ENCODE data around the gene IL4I1. TPM values are rescaled to one million over a fixed set of nuclear protein-coding genes. Genes with fewer than 3 reads are reported as not detected.

Gene IL4I1
- total RNA-seq, 1 donor from 2014 or later = 0.24 TPM

GRCh38 chr19:49938662-49939061 lies 42.0 kb upstream of the IL4I1 start:
- Mint-ChIP-seq H3K36me3 (ENCODE audit: insufficient read depth) (no peaks in the 10 kb centered on the region), H3K27ac (no peak overlapping the region), H3K9me3 (ENCODE audit: low read depth) (no peaks in the 10 kb centered on the region), H3K27me3 (peaks cover 12% of the 10 kb centered on the region), H3K4me3 (ENCODE audit: low read depth) (no peak overlapping the region), H3K4me1 (ENCODE audit: low read depth) (no peaks in the 10 kb centered on the region)
- TF ChIP-seq, protein P1, sequence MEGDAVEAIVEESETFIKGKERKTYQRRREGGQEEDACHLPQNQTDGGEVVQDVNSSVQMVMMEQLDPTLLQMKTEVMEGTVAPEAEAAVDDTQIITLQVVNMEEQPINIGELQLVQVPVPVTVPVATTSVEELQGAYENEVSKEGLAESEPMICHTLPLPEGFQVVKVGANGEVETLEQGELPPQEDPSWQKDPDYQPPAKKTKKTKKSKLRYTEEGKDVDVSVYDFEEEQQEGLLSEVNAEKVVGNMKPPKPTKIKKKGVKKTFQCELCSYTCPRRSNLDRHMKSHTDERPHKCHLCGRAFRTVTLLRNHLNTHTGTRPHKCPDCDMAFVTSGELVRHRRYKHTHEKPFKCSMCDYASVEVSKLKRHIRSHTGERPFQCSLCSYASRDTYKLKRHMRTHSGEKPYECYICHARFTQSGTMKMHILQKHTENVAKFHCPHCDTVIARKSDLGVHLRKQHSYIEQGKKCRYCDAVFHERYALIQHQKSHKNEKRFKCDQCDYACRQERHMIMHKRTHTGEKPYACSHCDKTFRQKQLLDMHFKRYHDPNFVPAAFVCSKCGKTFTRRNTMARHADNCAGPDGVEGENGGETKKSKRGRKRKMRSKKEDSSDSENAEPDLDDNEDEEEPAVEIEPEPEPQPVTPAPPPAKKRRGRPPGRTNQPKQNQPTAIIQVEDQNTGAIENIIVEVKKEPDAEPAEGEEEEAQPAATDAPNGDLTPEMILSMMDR (IDR thresholded peaks at IDR 0.05; ENCODE audit: unreplicated experiment) = no peak
- DNase-seq (ENCODE audit: low spot score, unreplicated experiment) = no peak

DNA sequence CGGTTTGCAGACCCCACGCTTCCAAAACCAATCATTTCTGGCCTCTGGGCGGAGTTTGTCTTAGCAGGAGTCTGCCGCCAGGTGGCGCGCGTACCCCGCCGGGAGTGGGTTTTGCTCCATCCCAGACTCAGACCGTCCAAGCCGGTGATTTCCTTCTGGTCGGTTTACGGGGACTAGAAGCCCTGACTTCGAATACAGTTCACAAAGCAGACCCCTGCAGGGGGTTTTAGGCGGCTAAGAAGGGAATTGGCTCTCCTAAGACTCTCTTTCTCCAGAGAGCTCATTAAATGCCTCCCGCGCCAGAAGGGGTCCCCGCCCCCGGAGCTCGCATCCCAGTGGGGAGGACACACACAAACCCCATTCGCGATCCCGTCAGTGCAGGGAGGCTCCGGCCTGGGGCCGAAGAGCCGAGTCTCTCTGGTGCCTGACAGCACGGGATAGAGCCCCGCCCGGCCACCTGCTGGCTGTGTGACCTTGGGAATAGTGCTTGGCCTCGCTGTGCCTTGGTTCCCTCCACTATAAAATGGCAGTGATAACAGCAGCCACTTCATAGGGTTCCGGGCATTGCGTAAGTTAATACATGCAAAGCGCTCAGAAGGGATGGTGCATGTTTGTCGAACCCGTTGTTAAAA lies 41.2 kb upstream of the IL4I1 start:
- no peak overlapping the region for H3K4me3 Mint-ChIP-seq (ENCODE audit: low read depth)
- no peaks in the 10 kb centered on the region for H3K4me1 Mint-ChIP-seq (ENCODE audit: low read depth)
- H3K9me3 Mint-ChIP-seq (ENCODE audit: low read depth) = no peaks in the 10 kb centered on the region
- no peaks in the 10 kb centered on the region for H3K36me3 Mint-ChIP-seq (ENCODE audit: insufficient read depth)
- peaks cover 12% of the 10 kb centered on the region for H3K27me3 Mint-ChIP-seq
- TF ChIP-seq, protein P1 (IDR thresholded peaks at IDR 0.05; ENCODE audit: unreplicated experiment) = peak; percentile 98
- peak; percentile 88 for DNase-seq (ENCODE audit: low spot score, unreplicated experiment)
- H3K27ac Mint-ChIP-seq = no peak overlapping the region

DNA sequence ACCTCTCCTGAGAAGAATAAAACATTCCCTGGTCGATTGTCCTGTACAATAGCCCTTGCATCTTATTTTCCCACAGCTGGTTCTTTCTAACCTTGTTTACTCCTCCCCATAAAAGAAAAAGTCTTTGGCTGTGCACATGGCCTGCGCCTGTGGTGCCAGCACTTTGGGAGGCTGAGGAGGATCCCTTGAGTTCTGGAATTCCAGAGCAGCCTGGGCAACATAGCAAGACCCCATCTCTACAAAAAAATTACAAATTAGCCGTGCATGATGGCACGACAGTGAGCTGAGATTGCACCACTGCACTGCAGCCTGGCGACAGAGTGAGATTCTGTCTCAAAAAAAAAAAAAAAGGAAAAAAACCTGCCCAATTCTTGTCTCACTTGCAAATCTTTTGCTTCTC lies 39.9 kb upstream of the IL4I1 start:
- TF ChIP-seq, protein P1 (IDR thresholded peaks at IDR 0.05; ENCODE audit: unreplicated experiment) = no peak
- H3K4me3 Mint-ChIP-seq (ENCODE audit: low read depth) = no peak overlapping the region
- no peak overlapping the region for H3K27ac Mint-ChIP-seq
- H3K36me3 Mint-ChIP-seq (ENCODE audit: insufficient read depth) = peaks cover 3% of the 10 kb centered on the region
- no peak for DNase-seq (ENCODE audit: low spot score, unreplicated experiment)
- H3K4me1 Mint-ChIP-seq (ENCODE audit: low read depth) = no peaks in the 10 kb centered on the region
- H3K27me3 Mint-ChIP-seq = peaks cover 12% of the 10 kb centered on the region
- H3K9me3 Mint-ChIP-seq (ENCODE audit: low read depth) = no peaks in the 10 kb centered on the region

DNA sequence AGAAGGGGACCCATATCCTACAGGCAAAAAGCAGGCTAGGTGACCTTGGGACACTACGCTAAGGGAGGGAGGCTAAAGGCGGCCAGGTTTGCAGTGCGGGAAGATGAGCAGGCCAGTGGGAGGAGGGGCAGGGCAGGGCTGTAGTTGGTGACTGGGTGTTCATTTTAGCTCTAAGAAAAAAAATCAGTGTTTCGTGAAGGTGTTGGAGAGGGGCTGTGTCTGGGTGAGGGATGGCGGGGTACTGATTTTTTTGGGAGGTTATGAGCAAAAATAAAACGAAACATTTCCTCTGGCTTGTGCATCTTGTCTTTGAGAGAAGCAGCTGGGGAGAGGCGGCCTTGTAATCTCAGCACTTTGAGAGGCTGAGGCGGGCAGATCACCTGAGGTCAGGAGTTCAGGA lies 37.0 kb upstream of the IL4I1 start:
- TF ChIP-seq, protein P1 (IDR thresholded peaks at IDR 0.05; ENCODE audit: unreplicated experiment) = no peak
- Mint-ChIP-seq H3K27ac (no peak overlapping the region), H3K27me3 (peaks cover 12% of the 10 kb centered on the region), H3K9me3 (ENCODE audit: low read depth) (no peaks in the 10 kb centered on the region), H3K4me1 (ENCODE audit: low read depth) (peaks cover 3% of the 10 kb centered on the region), H3K36me3 (ENCODE audit: insufficient read depth) (peaks cover 3% of the 10 kb centered on the region), H3K4me3 (ENCODE audit: low read depth) (no peak overlapping the region)
- DNase-seq (ENCODE audit: low spot score, unreplicated experiment) = no peak

GRCh38 chr19:49932731-49933131 lies 36.0 kb upstream of the IL4I1 start:
- Mint-ChIP-seq H3K4me1 (ENCODE audit: low read depth) (peaks cover 10% of the 10 kb centered on the region), H3K36me3 (ENCODE audit: insufficient read depth) (peaks cover 3% of the 10 kb centered on the region), H3K27me3 (peaks cover 12% of the 10 kb centered on the region), H3K27ac (no peak overlapping the region), H3K4me3 (ENCODE audit: low read depth) (no peak overlapping the region), H3K9me3 (ENCODE audit: low read depth) (no peaks in the 10 kb centered on the region)
- TF ChIP-seq, protein P1 (IDR thresholded peaks at IDR 0.05; ENCODE audit: unreplicated experiment) = no peak
- DNase-seq (ENCODE audit: low spot score, unreplicated experiment) = no peak
